Choroid plexus epithelial cell (primary cell): ENCODE results near the gene PPP2R1B.

Experiments used
- DNase-seq: peaks from one replicate; pipeline ENCODE4 v3.0.0-alpha.2; 2010; ENCODE audit warnings: low read depth
- H3K4me3 ChIP-seq: 2 replicates; pipeline ENCODE4 v1.5.1; 2011; ENCODE audit warnings: low read depth, mild to moderate bottlenecking, control low read depth, low read length, moderate library complexity
- CTCF ChIP-seq: conservative IDR thresholded peaks from 2 replicates; pipeline ENCODE4 v1.5.1; 2011; ENCODE audit warnings: low read depth, mild to moderate bottlenecking, control low read depth, inconsistent platforms, low read length, moderate library complexity

The PPP2R1B gene

DNA sequence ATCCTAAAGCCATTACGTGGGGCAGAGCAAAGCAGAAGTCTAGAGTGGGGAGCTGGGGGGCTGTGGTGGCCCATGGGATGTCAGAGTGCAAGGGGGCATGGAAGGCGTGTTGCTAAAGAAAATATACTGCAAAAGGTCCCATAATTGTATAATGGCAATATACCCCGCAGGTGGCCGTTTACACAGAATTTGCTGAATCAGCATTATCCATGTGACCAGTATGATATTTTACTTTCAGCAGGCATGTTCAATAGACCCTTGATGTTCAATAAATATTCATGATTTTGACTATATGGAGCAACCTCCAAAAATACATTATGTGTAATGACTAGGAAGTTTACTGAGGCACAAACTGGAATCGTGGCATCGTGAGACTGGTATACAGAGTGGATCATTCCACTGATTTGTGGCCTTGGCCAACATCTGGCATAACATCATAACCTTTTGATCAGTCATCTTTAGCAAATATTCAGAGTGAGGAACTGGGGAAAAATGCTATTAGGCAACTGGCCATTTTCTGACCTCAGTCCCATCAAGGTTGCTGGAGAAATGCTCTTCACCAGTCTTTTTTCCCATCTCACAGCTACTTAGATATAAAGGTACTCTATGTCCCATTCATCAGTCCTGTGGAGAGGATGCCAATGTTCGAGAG is 29.3 kb upstream of the PPP2R1B start:
- H3K4me3 ChIP-seq = no peak overlapping the region
- DNase-seq = peak; percentile 41
- no peak for TF ChIP-seq CTCF

- peak; percentile 50 for DNase-seq
- no peak for TF ChIP-seq CTCF
Observed at GRCh38 chr11:111793863-111794262, 27.7 kb upstream of the PPP2R1B start.

DNA sequence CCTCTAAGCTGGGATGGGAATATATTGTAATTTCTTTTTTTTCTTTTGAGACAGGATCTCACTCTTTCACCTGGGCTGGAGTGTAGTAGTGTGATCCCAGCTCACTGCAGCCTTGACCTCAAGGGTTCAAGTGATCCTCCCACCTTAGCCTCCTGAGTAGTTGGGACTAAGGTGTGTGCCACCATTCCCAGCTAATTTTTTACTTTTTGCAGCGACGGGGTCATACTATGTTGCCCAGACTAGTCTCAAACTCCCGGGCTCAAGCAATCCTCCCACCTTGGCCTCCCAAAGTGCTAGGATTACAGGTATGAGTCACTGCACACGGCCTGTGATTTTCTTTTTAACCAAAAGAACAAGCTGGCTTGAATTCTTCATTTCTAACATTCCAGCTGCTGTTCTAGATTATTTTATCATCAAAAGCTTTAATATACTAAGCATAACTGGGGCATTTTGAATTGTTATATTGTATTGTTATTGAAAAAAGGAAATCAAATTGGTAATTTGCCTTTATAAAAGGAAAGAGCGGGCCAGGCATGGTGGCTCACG is 26.8 kb upstream of the PPP2R1B start:
- peak; percentile 44 for DNase-seq
- no peak for TF ChIP-seq CTCF
- H3K4me3 ChIP-seq = no peak overlapping the region

More at GRCh38 chr11:111793863-111794262, 27.7 kb upstream of the PPP2R1B start:
- no peak overlapping the region for H3K4me3 ChIP-seq

GRCh38 chr11:111792314-111792713 is 26.1 kb upstream of the PPP2R1B start:
- no peak overlapping the region for H3K4me3 ChIP-seq
- DNase-seq = no peak
- TF ChIP-seq CTCF = no peak

- no peak for DNase-seq
- H3K4me3 ChIP-seq = no peak overlapping the region
- no peak for TF ChIP-seq CTCF
Observed at GRCh38 chr11:111788464-111788863, 22.3 kb upstream of the PPP2R1B start.

GRCh38 chr11:111788051-111788450 is 21.9 kb upstream of the PPP2R1B start:
- no peak overlapping the region for H3K4me3 ChIP-seq
- no peak for DNase-seq
- TF ChIP-seq CTCF = no peak

GRCh38 chr11:111785886-111786412 is 19.8 kb upstream of the PPP2R1B start:
- TF ChIP-seq CTCF = no peak
- DNase-seq = no peak
- H3K4me3 ChIP-seq = no peak overlapping the region
